GM12873 (cell line): ENCODE data around the gene LZTR1.

Experiments
- CTCF ChIP-seq: IDR thresholded peaks from 2 replicates; pipeline ENCODE4 v1.5.1; 2012; ENCODE audit warnings: low read depth, mild to moderate bottlenecking, moderate library complexity, low read length, control low read depth; ENCODE audit not compliant: insufficient read depth; ENCODE audit errors: missing control alignments

LZTR1 gene

GRCh38 chr22:20997536-20998257 is 15.6 kb downstream of the LZTR1 start:
- TF ChIP-seq CTCF, result no peak

GRCh38 chr22:20998411-20999336 is 16.6 kb downstream of the LZTR1 start:
- TF ChIP-seq CTCF, result no peak

- no peak for TF ChIP-seq CTCF
These were observed 17.5 kb downstream of the LZTR1 start for GRCh38 chr22:20999350-21000206.

- no peak for TF ChIP-seq CTCF
These were observed 18.3 kb downstream of the LZTR1 start for GRCh38 chr22:21000207-21000986.

GRCh38 chr22:21000987-21001600 is 19.0 kb downstream of the LZTR1 start:
- TF ChIP-seq CTCF, result no peak

GRCh38 chr22:21001601-21002325 is 19.7 kb downstream of the LZTR1 start, which contains the start of gene THAP7:
Gene THAP7 (minus strand): TSS chr22:21002118. CDS start chr22:21001911, 207 bp downstream.
- TF ChIP-seq CTCF, result no peak
